ENCODE data around the gene TXLNB.

Gene TXLNB

GRCh38 chr6:139316622-139317317 is 25.0 kb upstream of the TXLNB start:
- Histone ChIP-seq H3K27ac (replicated peaks) (no peak overlapping the region), H3K27me3 (ENCODE audit: insufficient read depth, poor library complexity, severe bottlenecking) (no peaks in the 10 kb centered on the region), H3K4me3 (replicated peaks; ENCODE audit: insufficient read depth, low read length) (no peak overlapping the region)
- TF ChIP-seq POLR2AphosphoS5 (IDR thresholded peaks at IDR 0.05; ENCODE audit: low read depth) (no peak), GABPA (IDR thresholded peaks at IDR 0.05; ENCODE audit: low read depth) (no peak), SPI1 (IDR thresholded peaks at IDR 0.05; ENCODE audit: borderline replicate concordance, low read depth) (no peak), REST (IDR thresholded peaks at IDR 0.05; ENCODE audit: insufficient replicate concordance, low read depth) (no peak), CTCF (IDR thresholded peaks at IDR 0.05; ENCODE audit: insufficient read depth, low read length) (no peak)
- no peak for DNase-seq (ENCODE audit: low read depth in 1 of 2, low spot score in 1 of 2)

GRCh38 chr6:139313784-139314545 is 22.2 kb upstream of the TXLNB start:
- H3K27ac ChIP-seq (replicated peaks) = no peak overlapping the region
- no peak for DNase-seq (ENCODE audit: low read depth in 1 of 2, low spot score in 1 of 2)
- H3K27me3 ChIP-seq (ENCODE audit: insufficient read depth, poor library complexity, severe bottlenecking) = no peaks in the 10 kb centered on the region
- H3K4me3 ChIP-seq (replicated peaks; ENCODE audit: insufficient read depth, low read length) = no peak overlapping the region
- TF ChIP-seq POLR2AphosphoS5 (IDR thresholded peaks at IDR 0.05; ENCODE audit: low read depth) (no peak), GABPA (IDR thresholded peaks at IDR 0.05; ENCODE audit: low read depth) (no peak), SPI1 (IDR thresholded peaks at IDR 0.05; ENCODE audit: borderline replicate concordance, low read depth) (no peak), CTCF (IDR thresholded peaks at IDR 0.05; ENCODE audit: insufficient read depth, low read length) (no peak), REST (IDR thresholded peaks at IDR 0.05; ENCODE audit: insufficient replicate concordance, low read depth) (no peak)

GRCh38 chr6:139313229-139313628 is 21.4 kb upstream of the TXLNB start:
- no peak for DNase-seq (ENCODE audit: low read depth in 1 of 2, low spot score in 1 of 2)
- Histone ChIP-seq H3K27ac (replicated peaks) (no peak overlapping the region), H3K27me3 (ENCODE audit: insufficient read depth, poor library complexity, severe bottlenecking) (no peaks in the 10 kb centered on the region), H3K4me3 (replicated peaks; ENCODE audit: insufficient read depth, low read length) (no peak overlapping the region)
- TF ChIP-seq CTCF (IDR thresholded peaks at IDR 0.05; ENCODE audit: insufficient read depth, low read length) (no peak), SPI1 (IDR thresholded peaks at IDR 0.05; ENCODE audit: borderline replicate concordance, low read depth) (no peak), REST (IDR thresholded peaks at IDR 0.05; ENCODE audit: insufficient replicate concordance, low read depth) (no peak), POLR2AphosphoS5 (IDR thresholded peaks at IDR 0.05; ENCODE audit: low read depth) (no peak), GABPA (IDR thresholded peaks at IDR 0.05; ENCODE audit: low read depth) (no peak)
